Sigmoid colon (tissue), 7 donors: Measurements from ENCODE around the gene MIF. TPM values are rescaled to one million over a fixed set of nuclear protein-coding genes. Genes with fewer than 3 reads are reported as not detected.

Experiments used
- DNase-seq: peaks from one replicate; pipeline ENCODE4 v3.0.0-alpha.2; 2019
- H3K27ac ChIP-seq, 4 donors: fragments of 200-600 bp; sonication (generic); one replicate each; pipeline ENCODE4 v1.5.1; 2016 to 2019; ENCODE audit warnings: mild to moderate bottlenecking in 1 of 4
- H3K27me3 ChIP-seq, 3 donors: fragments of 200-600 bp; sonication (generic); one replicate each; pipeline ENCODE4 v1.5.1; 2019; ENCODE audit warnings: mild to moderate bottlenecking in 1 of 3
- H3K36me3 ChIP-seq, 4 donors: fragments of 200-600 bp; sonication (generic); one replicate each; pipeline ENCODE4 v1.5.1; 2016 to 2019
- H3K4me1 ChIP-seq, 4 donors: fragments of 200-600 bp; sonication (generic); one replicate each; pipeline ENCODE4 v1.5.1; 2017 to 2019
- H3K4me3 ChIP-seq, 4 donors: fragments of 200-600 bp; sonication (generic); one replicate each; pipeline ENCODE4 v1.5.1; 2017 to 2019; ENCODE audit warnings: mild to moderate bottlenecking in 2 of 4, moderate library complexity in 1 of 4
- H3K9me3 ChIP-seq, 4 donors: fragments of 200-600 bp in 3 of 4; sonication (generic) in 3 of 4; one replicate each; pipeline versions ENCODE4 v1.5.1 to v1.6.1; 2013 to 2019
- EP300 ChIP-seq, 4 donors: sonication (generic); formaldehyde crosslinking; IDR thresholded peaks; one replicate each; pipeline ENCODE4 v1.6.1; 2017; ENCODE audit warnings: antibody characterized with exemption in 4 of 4
- POLR2A ChIP-seq, 2 donors: fragments of 450-650 bp; IDR thresholded peaks; one replicate each; pipeline ENCODE4 v1.6.1; 2016; ENCODE audit warnings: antibody characterized with exemption in 2 of 2, mild to moderate bottlenecking in 2 of 2, moderate library complexity in 2 of 2
- POLR2AphosphoS5 ChIP-seq, 4 donors: sonication (generic); formaldehyde crosslinking; IDR thresholded peaks; one replicate each; pipeline ENCODE4 v1.6.1; 2017; ENCODE audit warnings: antibody characterized with exemption in 4 of 4
- WGBS, 2 donors: extraction: QIAGEN DNeasy Blood & Tissue Kit; methylation state at CpG; one replicate each; pipeline ENCODE4 v1.1.7; 2013; 5-methylcytosine and 5-hydroxymethylcytosine counted together
- intact Hi-C: fragments of 100-400 bp; cut with DNase I; formaldehyde crosslinking; loops from one replicate; pipeline ENCODE4 v1.15.1; 2023
- polyA plus RNA-seq, 3 donors: library from polyadenylated mRNA; stranded (reverse); fragments of 200-250 nt; gene quantifications; one replicate each; pipeline ENCODE4 v1.2.3, GENCODE V29; 2013
- total RNA-seq, 4 donors: library from RNA; depleted of rRNA; stranded (reverse); fragments of >200 nt; gene quantifications; one replicate each; pipeline ENCODE4 v1.1.0, GENCODE V29; 2016
- TF ChIP-seq, protein P1 (sequence below), 4 experiments: fragments of 450-650 bp in 3 of 4; fragments of 200-600 bp in 1 of 4; IDR thresholded peaks; one replicate each; pipeline ENCODE4 v1.5.1; 2016 to 2019; ENCODE audit warnings: antibody characterized with exemption in 4 of 4, mild to moderate bottlenecking in 3 of 4, moderate library complexity in 2 of 4
- donor health status: healthy with polysubstance abuse.
- donor health status: Bipolar disorder and iron deficiency.
- donor health status: healthy.

The MIF gene
- total and polyA plus RNA-seq, 7 donors: 159 to 684 (median 296) TPM

DNA sequence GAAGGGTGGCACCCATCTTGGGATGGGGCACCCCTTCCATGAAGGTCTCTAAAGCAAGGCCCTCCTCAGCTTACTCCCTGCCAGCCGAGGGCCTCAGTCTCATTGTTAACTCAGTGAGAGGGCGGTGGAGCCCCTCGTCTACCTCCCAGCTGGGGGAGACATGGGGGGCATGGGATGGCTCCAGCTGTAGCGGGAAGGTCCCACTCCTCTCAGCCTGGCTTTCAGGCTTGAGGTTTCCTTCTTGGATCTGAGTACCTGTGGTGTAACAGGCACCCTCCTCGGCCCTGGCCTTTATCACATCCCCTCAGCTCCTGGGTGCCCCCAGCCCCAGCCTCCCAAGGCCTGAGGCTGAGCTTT lies 2.0 kb downstream of the MIF start:
- Histone ChIP-seq H3K36me3 (peaks cover 0 to 19% (median 4%) of the 10 kb centered on the region in 4 donors), H3K4me1 (peaks cover 0 to 29% (median 15%) of the 10 kb centered on the region in 4 donors), H3K27ac (peak overlapping the region in 1 of 4 donors; percentile 93), H3K4me3 (no peak overlapping the region), H3K27me3 (no peaks in the 10 kb centered on the region), H3K9me3 (no peaks in the 10 kb centered on the region)
- 91 to 93% methylated on average over 5 of the region's 5 CpGs for WGBS, 2 donors
- no peak for DNase-seq
- intact Hi-C loops: no loop called here
- TF ChIP-seq EP300 (IDR thresholded peaks at IDR 0.05) (no peak), POLR2A (IDR thresholded peaks at IDR 0.05) (no peak)
- TF ChIP-seq, protein P1, sequence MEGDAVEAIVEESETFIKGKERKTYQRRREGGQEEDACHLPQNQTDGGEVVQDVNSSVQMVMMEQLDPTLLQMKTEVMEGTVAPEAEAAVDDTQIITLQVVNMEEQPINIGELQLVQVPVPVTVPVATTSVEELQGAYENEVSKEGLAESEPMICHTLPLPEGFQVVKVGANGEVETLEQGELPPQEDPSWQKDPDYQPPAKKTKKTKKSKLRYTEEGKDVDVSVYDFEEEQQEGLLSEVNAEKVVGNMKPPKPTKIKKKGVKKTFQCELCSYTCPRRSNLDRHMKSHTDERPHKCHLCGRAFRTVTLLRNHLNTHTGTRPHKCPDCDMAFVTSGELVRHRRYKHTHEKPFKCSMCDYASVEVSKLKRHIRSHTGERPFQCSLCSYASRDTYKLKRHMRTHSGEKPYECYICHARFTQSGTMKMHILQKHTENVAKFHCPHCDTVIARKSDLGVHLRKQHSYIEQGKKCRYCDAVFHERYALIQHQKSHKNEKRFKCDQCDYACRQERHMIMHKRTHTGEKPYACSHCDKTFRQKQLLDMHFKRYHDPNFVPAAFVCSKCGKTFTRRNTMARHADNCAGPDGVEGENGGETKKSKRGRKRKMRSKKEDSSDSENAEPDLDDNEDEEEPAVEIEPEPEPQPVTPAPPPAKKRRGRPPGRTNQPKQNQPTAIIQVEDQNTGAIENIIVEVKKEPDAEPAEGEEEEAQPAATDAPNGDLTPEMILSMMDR (IDR thresholded peaks at IDR 0.05): no peak

DNA sequence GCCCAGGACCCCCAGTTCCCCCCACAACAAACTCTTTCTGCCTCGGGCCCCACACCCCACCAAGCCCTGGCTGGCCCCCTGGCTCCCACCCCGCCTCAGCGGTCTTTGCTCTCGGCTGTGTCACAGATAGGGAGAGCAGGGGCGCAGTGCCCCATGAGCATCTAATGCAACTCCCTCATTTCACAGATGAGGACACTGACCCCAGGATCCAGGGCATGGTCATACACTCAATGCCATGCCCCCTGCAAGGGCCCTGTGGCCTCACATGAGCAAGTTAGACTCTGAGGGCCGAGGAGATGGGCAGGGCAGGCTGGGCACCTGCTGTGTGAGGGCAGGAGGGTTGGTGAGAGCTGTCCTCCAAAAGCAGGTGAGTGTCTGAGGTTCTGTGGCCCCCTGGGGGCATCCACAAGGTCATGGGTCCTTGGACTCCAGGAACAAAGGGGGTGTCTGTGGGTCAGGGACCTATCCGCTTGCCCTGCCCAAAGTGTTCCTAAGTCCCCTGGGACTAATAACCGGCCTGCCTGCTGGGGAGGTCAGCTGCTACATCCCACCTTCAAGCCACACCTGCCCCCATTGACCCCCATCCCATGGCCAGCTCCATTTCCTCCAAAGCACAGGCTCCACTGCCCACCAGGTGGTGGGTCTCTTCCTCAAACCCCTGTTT lies 2.5 kb downstream of the MIF start:
- Histone ChIP-seq H3K27me3 (no peaks in the 10 kb centered on the region), H3K4me3 (no peak overlapping the region), H3K9me3 (no peaks in the 10 kb centered on the region), H3K27ac (no peak overlapping the region), H3K36me3 (peaks cover 0 to 19% (median 4%) of the 10 kb centered on the region in 4 donors), H3K4me1 (peaks cover 0 to 29% (median 15%) of the 10 kb centered on the region in 4 donors)
- DNase-seq: peak; percentile 64
- 85 to 86% methylated on average over 8 of the region's 8 CpGs for WGBS, 2 donors
- TF ChIP-seq, protein P1 (IDR thresholded peaks at IDR 0.05): no peak
- TF ChIP-seq EP300 (IDR thresholded peaks at IDR 0.05): no peak
- intact Hi-C loops: no loop called here

DNA sequence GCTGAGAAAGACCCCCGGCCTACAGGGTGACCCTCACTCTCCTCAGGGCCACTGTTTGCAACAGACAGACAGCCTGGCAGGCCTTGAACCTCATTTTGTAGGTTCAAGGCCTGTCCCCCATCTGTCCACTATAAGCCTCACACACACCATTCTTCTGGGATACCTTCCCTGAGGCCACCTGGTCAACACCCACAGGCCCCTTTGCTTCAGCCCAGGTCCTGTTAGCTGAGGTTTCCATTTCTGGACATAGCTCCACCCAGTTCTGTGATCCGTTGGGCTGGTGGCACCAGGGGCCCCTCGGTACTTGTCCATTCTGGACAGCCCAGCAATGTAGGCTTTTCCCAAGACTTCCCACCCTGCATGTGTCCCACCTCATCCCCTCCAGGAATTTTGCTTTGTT lies 3.1 kb downstream of the MIF start:
- DNase-seq: peak; percentile 41
- intact Hi-C loops: no loop called here
- WGBS, 2 donors: 92 to 93% methylated on average over 3 of the region's 3 CpGs
- peaks cover 0 to 29% (median 15%) of the 10 kb centered on the region in 4 donors for H3K4me1 ChIP-seq
- TF ChIP-seq POLR2AphosphoS5 (IDR thresholded peaks at IDR 0.05) (no peak), POLR2A (IDR thresholded peaks at IDR 0.05) (no peak), EP300 (IDR thresholded peaks at IDR 0.05) (no peak)
- TF ChIP-seq, protein P1 (IDR thresholded peaks at IDR 0.05): no peak
- no peaks in the 10 kb centered on the region for H3K9me3 ChIP-seq
- H3K36me3 ChIP-seq: peaks cover 0 to 19% (median 4%) of the 10 kb centered on the region in 4 donors
- H3K27me3 ChIP-seq: no peaks in the 10 kb centered on the region
- H3K4me3 ChIP-seq: no peak overlapping the region
- H3K27ac ChIP-seq: no peak overlapping the region

DNA sequence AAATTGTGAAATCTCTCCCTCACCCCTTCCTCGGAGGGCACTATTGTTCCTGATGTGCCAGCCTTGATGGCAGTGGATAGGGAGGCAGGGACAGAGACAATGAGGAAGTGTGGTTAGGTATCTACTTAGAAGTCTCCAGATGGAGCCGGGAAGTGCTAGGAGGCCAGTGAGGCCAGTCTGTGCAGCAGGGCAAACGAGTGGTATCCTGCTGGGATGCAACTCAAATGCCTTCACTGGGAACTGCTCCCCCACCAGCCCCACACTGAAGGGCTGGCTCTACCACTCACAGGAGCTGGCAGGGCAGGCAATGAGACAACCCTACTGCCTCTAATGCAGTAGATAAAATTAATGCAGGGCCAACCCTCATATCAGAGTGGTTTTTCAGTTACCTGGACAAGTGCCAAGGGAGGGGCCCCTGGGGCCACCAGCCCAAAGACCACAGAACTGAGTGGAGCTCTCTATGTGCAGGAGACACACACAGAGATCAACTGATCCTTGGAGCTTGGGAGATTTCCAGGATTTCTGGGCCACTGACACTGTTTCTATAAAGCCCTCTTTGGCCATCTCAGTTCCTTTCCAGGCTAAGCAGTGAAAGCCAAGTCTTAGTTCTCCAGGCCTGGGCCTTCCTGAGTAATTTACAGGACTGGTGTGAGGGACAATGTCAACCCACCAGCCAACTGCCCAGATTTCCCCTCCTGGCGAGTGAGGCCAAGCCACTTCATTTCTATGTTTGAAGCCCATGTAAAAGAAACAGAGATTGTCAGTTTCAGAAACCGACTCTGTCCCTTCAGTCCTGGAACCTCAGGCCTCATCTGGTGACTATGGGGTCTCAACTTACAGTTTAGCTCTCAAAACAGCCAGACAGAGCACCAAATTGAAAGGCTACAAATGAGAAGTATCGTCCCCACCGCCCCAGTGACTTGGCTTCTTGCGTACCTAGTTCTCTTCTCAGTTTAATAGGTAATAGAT lies 4.1 kb downstream of the MIF start:
- intact Hi-C loops: no loop called here
- H3K36me3 ChIP-seq: peaks cover 0 to 19% (median 4%) of the 10 kb centered on the region in 4 donors
- no peaks in the 10 kb centered on the region for H3K27me3 ChIP-seq
- peaks cover 0 to 29% (median 15%) of the 10 kb centered on the region in 4 donors for H3K4me1 ChIP-seq
- no peak overlapping the region for H3K27ac ChIP-seq
- no peaks in the 10 kb centered on the region for H3K9me3 ChIP-seq
- DNase-seq: no peak
- 61 to 78% methylated on average over 8 of the region's 8 CpGs for WGBS, 2 donors
- H3K4me3 ChIP-seq: no peak overlapping the region
- no peak for TF ChIP-seq POLR2AphosphoS5 (IDR thresholded peaks at IDR 0.05)
- TF ChIP-seq, protein P1 (IDR thresholded peaks at IDR 0.05): no peak
